HepG2 (cell line): ENCODE results near the gene TMEM143. TPM values are rescaled to one million over a fixed set of nuclear protein-coding genes. Genes with fewer than 3 reads are reported as not detected.
A peak's percentile ranks its signal among the peaks of the same experiment; 100 is the strongest.

ENCODE experiments used
- ATM ChIP-seq: fragments of 450-650 bp; IDR thresholded peaks from 2 replicates; pipeline ENCODE4 v1.7.1; 2017; ENCODE audit warnings: mild to moderate bottlenecking, borderline replicate concordance
- GATAD1 ChIP-seq: IDR thresholded peaks from 2 replicates; pipeline ENCODE4 v1.6.1; 2016; ENCODE audit warnings: missing genetic modification reagents, missing compliant biosample characterization
- IRX3 ChIP-seq: sonication (generic); formaldehyde crosslinking; IDR thresholded peaks from 2 replicates; pipeline ENCODE4 v1.8.1; 2023; ENCODE audit warnings: mild to moderate bottlenecking, low read depth, missing genetic modification reagents, borderline replicate concordance
- KMT2A ChIP-seq: sonication (generic); formaldehyde crosslinking; IDR thresholded peaks from 2 replicates; pipeline ENCODE4 v1.4.0; 2020; ENCODE audit warnings: missing genetic modification reagents
- MEIS1 ChIP-seq: sonication (generic); formaldehyde crosslinking; IDR thresholded peaks from 2 replicates; pipeline ENCODE4 v1.9.0; 2021; ENCODE audit warnings: mild to moderate bottlenecking, missing genetic modification reagents, moderate library complexity, borderline replicate concordance
- MIER3 ChIP-seq: IDR thresholded peaks from 2 replicates; pipeline ENCODE4 v1.6.1; 2016; ENCODE audit warnings: missing compliant biosample characterization, borderline replicate concordance
- NFKB2 ChIP-seq: sonication (generic); formaldehyde crosslinking; IDR thresholded peaks from 2 replicates; pipeline ENCODE4 v1.4.0; 2020; ENCODE audit warnings: missing genetic modification reagents, borderline replicate concordance
- NR2F6 ChIP-seq, 2 experiments: IDR thresholded peaks; 2 replicates each; pipeline ENCODE4 v1.6.1; 2016; ENCODE audit warnings: antibody characterized with exemption in 1 of 2, mild to moderate bottlenecking in 1 of 2
- NR3C1 ChIP-seq: sonication (generic); formaldehyde crosslinking; IDR thresholded peaks from 2 replicates; pipeline ENCODE4 v1.4.0; 2020; ENCODE audit warnings: missing genetic modification reagents
- REL ChIP-seq: sonication (generic); formaldehyde crosslinking; conservative IDR thresholded peaks from 2 replicates; pipeline ENCODE4 v1.8.0; 2022; ENCODE audit warnings: mild to moderate bottlenecking, missing genetic modification reagents, moderate library complexity
- SMARCE1 ChIP-seq: fragments of 450-650 bp; IDR thresholded peaks from 2 replicates; pipeline ENCODE4 v1.6.1; 2017; ENCODE audit warnings: borderline replicate concordance
- TBL1XR1 ChIP-seq: fragments of 150-350 bp; IDR thresholded peaks from 2 replicates; pipeline ENCODE4 v1.6.1; 2014; ENCODE audit warnings: borderline replicate concordance, low read length; ENCODE audit not compliant: partially characterized antibody
- ZBTB20 ChIP-seq: sonication (generic); formaldehyde crosslinking; IDR thresholded peaks from 2 replicates; pipeline ENCODE4 v1.8.1; 2023; ENCODE audit warnings: missing genetic modification reagents, low read depth, mild to moderate bottlenecking, borderline replicate concordance
- ZMYM2 ChIP-seq: sonication (generic); formaldehyde crosslinking; IDR thresholded peaks from 2 replicates; pipeline ENCODE4 v1.8.0; 2022; ENCODE audit warnings: mild to moderate bottlenecking, missing genetic modification reagents
- ZNF513 ChIP-seq: sonication (generic); formaldehyde crosslinking; conservative IDR thresholded peaks from 2 replicates; pipeline ENCODE4 v1.5.0; 2020; ENCODE audit warnings: missing genetic modification reagents
- ZNF7 ChIP-seq: IDR thresholded peaks from 2 replicates; pipeline ENCODE4 v1.6.1; 2016; ENCODE audit warnings: missing biosample characterization, missing genetic modification reagents
- ZSCAN30 ChIP-seq: sonication (generic); formaldehyde crosslinking; IDR thresholded peaks from 2 replicates; pipeline ENCODE4 v1.5.0; 2020; ENCODE audit warnings: mild to moderate bottlenecking, missing genetic modification reagents
- polyA plus RNA-seq, 8 experiments: library from polyadenylated mRNA; depleted of rRNA in 3 of 8; stranded (reverse) in 7 of 8; unstranded in 1 of 8; fragments of >200 nt; fragmentation: Illumina TruSeq in 4 of 8; extraction: Trizol in 4 of 8; gene quantifications; 2 replicates each; pipeline versions ENCODE4 v1.2.1 to v1.2.3, GENCODE V29; 2011 to 2016; ENCODE audit warnings: low read depth in 4 of 8, missing spikeins in 1 of 8, mixed read lengths in 1 of 8; ENCODE audit not compliant: insufficient read depth in 1 of 8
- total RNA-seq, 5 experiments: library from RNA; depleted of rRNA; stranded (reverse); fragments of >200 nt; fragmentation: Illumina TruSeq; extraction: Trizol; gene quantifications; 2 replicates each; pipeline ENCODE4 v1.2.3, GENCODE V29; 2016; ENCODE audit warnings: low read depth in 1 of 5
- TF ChIP-seq, protein P1 (sequence below): sonication (generic); formaldehyde crosslinking; IDR thresholded peaks from 2 replicates; pipeline ENCODE4 v1.4.0; 2020; ENCODE audit warnings: missing genetic modification reagents
- TF ChIP-seq, protein P2 (sequence below): sonication (generic); formaldehyde crosslinking; IDR thresholded peaks from 2 replicates; pipeline ENCODE4 v1.8.1; 2023; ENCODE audit warnings: missing genetic modification reagents, inconsistent platforms, borderline replicate concordance
- TF ChIP-seq, protein P3 (sequence below): sonication (generic); formaldehyde crosslinking; IDR thresholded peaks from 2 replicates; pipeline ENCODE4 v1.8.1; 2023; ENCODE audit warnings: mild to moderate bottlenecking, missing genetic modification reagents
- TF ChIP-seq, protein P4 (sequence below): sonication (generic); formaldehyde crosslinking; IDR thresholded peaks from 2 replicates; pipeline ENCODE4 v1.5.0; 2020; ENCODE audit warnings: missing genetic modification reagents
- TF ChIP-seq, protein P5 (sequence below): sonication (generic); formaldehyde crosslinking; conservative IDR thresholded peaks from 2 replicates; pipeline ENCODE4 v1.4.0; 2020; ENCODE audit warnings: missing genetic modification reagents

The TMEM143 gene
- total and polyA plus RNA-seq, 2 of the 13 experiments (the other 11 are each of a cell fraction or from before 2014, with no cell fraction given), result 7.7 to 11.3 TPM

- peak; percentile 93; the same call in 1 of the 2 replicates for TF ChIP-seq MIER3
- no peak for TF ChIP-seq TBL1XR1
- no peak for TF ChIP-seq NR3C1 (CRISPR knock-in tag)
- TF ChIP-seq NR2F6 (IDR thresholded peaks at IDR 0.05), result peak; percentile 100
- peak; percentile 100 for TF ChIP-seq NR2F6 (CRISPR knock-in tag; IDR thresholded peaks at IDR 0.05)
- no peak for TF ChIP-seq IRX3 (CRISPR knock-in tag)
- peak; percentile 34; the same call in 1 of the 2 replicates for TF ChIP-seq KMT2A (CRISPR knock-in tag)
- TF ChIP-seq ZBTB20 (CRISPR knock-in tag), result peak; percentile 80; the same call in 1 of the 2 replicates
- no peak for TF ChIP-seq NFKB2 (CRISPR knock-in tag)
- TF ChIP-seq GATAD1 (CRISPR knock-in tag), result peak; percentile 53; the same call in 1 of the 2 replicates
- TF ChIP-seq ZNF513 (CRISPR knock-in tag), result no peak
- no peak for TF ChIP-seq ATM
- TF ChIP-seq REL (CRISPR knock-in tag), result no peak
- no peak for TF ChIP-seq SMARCE1
- TF ChIP-seq ZNF7, result no peak
- TF ChIP-seq, protein P1, sequence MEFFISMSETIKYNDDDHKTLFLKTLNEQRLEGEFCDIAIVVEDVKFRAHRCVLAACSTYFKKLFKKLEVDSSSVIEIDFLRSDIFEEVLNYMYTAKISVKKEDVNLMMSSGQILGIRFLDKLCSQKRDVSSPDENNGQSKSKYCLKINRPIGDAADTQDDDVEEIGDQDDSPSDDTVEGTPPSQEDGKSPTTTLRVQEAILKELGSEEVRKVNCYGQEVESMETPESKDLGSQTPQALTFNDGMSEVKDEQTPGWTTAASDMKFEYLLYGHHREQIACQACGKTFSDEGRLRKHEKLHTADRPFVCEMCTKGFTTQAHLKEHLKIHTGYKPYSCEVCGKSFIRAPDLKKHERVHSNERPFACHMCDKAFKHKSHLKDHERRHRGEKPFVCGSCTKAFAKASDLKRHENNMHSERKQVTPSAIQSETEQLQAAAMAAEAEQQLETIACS (CRISPR knock-in tag), result no peak
- TF ChIP-seq, protein P2, sequence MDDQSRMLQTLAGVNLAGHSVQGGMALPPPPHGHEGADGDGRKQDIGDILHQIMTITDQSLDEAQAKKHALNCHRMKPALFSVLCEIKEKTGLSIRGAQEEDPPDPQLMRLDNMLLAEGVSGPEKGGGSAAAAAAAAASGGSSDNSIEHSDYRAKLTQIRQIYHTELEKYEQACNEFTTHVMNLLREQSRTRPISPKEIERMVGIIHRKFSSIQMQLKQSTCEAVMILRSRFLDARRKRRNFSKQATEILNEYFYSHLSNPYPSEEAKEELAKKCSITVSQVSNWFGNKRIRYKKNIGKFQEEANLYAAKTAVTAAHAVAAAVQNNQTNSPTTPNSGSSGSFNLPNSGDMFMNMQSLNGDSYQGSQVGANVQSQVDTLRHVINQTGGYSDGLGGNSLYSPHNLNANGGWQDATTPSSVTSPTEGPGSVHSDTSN (CRISPR knock-in tag), result no peak
- TF ChIP-seq, protein P3, sequence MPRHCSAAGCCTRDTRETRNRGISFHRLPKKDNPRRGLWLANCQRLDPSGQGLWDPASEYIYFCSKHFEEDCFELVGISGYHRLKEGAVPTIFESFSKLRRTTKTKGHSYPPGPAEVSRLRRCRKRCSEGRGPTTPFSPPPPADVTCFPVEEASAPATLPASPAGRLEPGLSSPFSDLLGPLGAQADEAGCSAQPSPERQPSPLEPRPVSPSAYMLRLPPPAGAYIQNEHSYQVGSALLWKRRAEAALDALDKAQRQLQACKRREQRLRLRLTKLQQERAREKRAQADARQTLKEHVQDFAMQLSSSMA (CRISPR knock-in tag), result no peak
- TF ChIP-seq, protein P4, sequence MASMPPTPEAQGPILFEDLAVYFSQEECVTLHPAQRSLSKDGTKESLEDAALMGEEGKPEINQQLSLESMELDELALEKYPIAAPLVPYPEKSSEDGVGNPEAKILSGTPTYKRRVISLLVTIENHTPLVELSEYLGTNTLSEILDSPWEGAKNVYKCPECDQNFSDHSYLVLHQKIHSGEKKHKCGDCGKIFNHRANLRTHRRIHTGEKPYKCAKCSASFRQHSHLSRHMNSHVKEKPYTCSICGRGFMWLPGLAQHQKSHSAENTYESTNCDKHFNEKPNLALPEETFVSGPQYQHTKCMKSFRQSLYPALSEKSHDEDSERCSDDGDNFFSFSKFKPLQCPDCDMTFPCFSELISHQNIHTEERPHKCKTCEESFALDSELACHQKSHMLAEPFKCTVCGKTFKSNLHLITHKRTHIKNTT (CRISPR knock-in tag), result no peak
- peak; percentile 89 for TF ChIP-seq MEIS1 (CRISPR knock-in tag)
- TF ChIP-seq ZMYM2 (CRISPR knock-in tag), result peak; percentile 98; the same call in 1 of the 2 replicates
- TF ChIP-seq ZSCAN30, result no peak
- TF ChIP-seq, protein P5, sequence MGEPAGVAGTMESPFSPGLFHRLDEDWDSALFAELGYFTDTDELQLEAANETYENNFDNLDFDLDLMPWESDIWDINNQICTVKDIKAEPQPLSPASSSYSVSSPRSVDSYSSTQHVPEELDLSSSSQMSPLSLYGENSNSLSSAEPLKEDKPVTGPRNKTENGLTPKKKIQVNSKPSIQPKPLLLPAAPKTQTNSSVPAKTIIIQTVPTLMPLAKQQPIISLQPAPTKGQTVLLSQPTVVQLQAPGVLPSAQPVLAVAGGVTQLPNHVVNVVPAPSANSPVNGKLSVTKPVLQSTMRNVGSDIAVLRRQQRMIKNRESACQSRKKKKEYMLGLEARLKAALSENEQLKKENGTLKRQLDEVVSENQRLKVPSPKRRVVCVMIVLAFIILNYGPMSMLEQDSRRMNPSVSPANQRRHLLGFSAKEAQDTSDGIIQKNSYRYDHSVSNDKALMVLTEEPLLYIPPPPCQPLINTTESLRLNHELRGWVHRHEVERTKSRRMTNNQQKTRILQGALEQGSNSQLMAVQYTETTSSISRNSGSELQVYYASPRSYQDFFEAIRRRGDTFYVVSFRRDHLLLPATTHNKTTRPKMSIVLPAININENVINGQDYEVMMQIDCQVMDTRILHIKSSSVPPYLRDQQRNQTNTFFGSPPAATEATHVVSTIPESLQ (CRISPR knock-in tag), result no peak
These were observed 9.3 kb downstream of the TMEM143 start (continued) for GRCh38 chr19:48354332-48354992.
